HPDE6-E6E7 (cell line): Measurements from ENCODE around the gene RARRES2.
A peak's percentile ranks its signal among the peaks of the same experiment; 100 is the strongest.

Experiments used
- DNase-seq: peaks from one replicate; pipeline ENCODE4 v3.0.0; 2011; ENCODE audit warnings: missing footprints; ENCODE audit errors: extremely low spot score

RARRES2 gene

DNA sequence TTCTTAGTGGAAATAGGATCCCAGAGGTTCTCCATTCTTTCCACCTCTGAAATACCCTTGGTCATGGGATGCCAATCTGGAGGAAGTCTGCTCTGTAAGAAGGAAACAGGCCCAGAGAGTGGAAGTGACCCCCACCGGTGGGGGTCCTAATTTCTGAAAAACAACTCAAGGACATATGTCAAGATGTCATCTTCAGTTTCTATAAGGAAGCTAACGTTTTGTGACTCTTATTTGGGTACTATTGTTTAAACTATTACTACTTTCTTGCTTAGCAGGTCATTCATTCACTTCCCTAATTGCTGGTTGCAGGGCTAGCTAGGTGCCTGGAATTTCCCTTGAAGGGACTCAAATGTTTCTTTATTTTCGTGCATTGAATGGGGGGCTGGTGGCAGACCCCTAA lies 35.8 kb upstream of the RARRES2 start:
- DNase-seq: no peak

- DNase-seq: no peak
Observed at GRCh38 chr7:150376560-150376959, 35.1 kb upstream of the RARRES2 start.

GRCh38 chr7:150375662-150376521 lies 34.5 kb upstream of the RARRES2 start:
- no peak for DNase-seq

GRCh38 chr7:150374472-150374871 lies 33.0 kb upstream of the RARRES2 start:
- no peak for DNase-seq

DNA sequence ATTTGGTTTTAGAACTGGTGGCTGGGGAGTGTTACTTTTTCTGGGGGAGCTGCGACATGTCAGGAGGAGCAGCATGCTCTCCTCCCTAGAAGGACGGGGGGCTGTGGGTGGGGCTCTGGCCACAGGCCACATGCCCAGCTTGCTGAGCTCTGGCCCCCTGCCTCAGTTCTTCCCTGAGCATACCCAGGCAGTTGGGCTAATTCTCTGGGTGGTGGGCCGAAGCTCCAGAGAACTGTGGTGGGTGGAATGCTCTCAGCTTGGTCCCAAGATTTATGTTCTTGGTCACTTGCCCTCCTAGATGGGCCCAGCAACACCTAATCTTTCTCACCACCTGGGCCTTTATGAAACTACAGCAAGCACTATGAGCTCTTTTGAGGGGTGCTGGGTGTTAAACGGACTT lies 32.6 kb upstream of the RARRES2 start:
- DNase-seq: no peak

GRCh38 chr7:150373049-150373801 lies 31.8 kb upstream of the RARRES2 start:
- no peak for DNase-seq

- DNase-seq: no peak
Observed at GRCh38 chr7:150372271-150373048, 31.0 kb upstream of the RARRES2 start.

GRCh38 chr7:150371996-150372270 lies 30.5 kb upstream of the RARRES2 start:
- DNase-seq: no peak

DNA sequence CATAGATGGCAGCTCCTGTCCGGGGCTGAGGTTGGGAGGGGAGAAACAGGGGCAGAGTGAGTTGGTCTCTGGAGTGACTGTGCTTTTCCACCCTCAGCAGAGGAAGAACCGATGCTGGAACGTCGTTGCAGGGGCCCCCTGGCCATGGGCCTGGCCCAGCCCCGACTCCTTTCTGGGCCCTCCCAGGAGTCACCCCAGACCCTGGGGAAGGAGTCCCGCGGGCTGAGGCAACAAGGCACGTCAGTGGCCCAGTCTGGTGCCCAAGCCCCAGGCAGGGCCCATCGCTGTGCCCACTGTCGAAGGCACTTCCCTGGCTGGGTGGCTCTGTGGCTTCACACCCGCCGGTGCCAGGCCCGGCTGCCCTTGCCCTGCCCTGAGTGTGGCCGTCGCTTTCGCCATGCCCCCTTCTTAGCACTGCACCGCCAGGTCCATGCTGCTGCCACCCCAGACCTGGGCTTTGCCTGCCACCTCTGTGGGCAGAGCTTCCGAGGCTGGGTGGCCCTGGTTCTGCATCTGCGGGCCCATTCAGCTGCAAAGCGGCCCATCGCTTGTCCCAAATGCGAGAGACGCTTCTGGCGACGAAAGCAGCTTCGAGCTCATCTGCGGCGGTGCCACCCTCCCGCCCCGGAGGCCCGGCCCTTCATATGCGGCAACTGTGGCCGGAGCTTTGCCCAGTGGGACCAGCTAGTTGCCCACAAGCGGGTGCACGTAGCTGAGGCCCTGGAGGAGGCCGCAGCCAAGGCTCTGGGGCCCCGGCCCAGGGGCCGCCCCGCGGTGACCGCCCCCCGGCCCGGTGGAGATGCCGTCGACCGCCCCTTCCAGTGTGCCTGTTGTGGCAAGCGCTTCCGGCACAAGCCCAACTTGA lies 29.9 kb upstream of the RARRES2 start:
- DNase-seq: no peak

- DNase-seq: no peak
Observed at GRCh38 chr7:150370612-150371071, 29.2 kb upstream of the RARRES2 start.

DNA sequence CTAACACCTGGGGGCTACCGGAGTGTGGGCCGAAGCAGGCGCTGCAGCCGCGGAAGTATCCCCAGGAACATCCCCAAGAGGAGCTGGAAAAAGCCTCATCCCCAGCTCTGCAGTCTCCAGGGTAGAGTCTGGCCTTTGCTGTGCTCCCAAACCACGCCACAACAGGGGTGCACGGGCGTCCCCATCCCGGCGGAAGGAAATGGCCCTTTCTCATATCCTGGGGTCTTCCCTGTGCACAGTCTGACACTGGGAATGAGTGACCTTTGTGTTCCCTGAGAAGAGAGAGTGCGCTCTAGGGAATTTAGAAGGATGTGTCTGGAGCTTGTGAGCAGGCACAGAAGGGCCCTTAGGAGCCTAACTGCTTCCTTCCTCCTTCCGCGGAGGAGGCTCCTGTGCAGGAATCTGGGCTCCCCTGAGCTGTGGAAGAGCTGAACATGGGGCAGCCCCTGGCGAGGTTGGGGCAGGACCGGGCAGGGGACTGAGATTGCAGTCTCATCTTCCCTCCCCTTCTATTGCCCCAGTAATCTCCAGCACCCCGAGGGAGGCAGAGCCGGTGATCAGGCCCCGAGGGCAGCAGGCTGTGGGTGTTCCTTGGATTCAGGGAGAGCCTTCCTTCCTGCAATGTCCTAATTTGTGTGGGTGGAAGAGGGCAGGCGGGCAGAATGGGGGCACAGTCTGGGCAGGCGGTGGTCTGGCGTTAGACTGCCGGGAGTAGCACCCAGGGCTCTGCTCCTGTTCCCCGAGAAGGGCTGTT lies 28.5 kb upstream of the RARRES2 start:
- no peak for DNase-seq

- no peak for DNase-seq
Observed at GRCh38 chr7:150368884-150369747, 27.7 kb upstream of the RARRES2 start.

- DNase-seq: peak; percentile 47
Observed at GRCh38 chr7:150368096-150368883, 26.9 kb upstream of the RARRES2 start, which contains the start of gene REPIN1. Gene REPIN1, plus strand, starts transcription at chr7:150368822. Its CDS starts 890 bp downstream, at chr7:150369712.

DNA sequence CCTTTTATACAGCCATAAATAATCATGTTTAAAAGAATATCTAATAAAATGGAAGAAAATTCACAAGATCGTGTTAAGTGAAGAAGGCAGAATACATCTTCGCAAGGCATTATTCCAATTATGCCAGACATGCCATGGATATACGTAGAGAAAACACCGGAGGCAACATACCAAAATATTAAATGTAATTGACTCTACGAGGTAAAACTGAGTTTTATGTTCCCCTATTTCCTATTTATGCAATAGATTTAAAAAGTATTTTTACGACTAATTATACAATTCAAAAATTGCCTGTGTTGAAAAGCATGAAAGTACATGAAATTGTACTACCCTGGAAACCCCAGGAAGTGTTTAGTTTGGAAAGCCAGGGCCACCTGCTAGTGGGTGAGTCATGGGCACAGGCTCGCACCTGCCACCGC lies 26.3 kb upstream of the RARRES2 start:
- peak; percentile 76 for DNase-seq

DNA sequence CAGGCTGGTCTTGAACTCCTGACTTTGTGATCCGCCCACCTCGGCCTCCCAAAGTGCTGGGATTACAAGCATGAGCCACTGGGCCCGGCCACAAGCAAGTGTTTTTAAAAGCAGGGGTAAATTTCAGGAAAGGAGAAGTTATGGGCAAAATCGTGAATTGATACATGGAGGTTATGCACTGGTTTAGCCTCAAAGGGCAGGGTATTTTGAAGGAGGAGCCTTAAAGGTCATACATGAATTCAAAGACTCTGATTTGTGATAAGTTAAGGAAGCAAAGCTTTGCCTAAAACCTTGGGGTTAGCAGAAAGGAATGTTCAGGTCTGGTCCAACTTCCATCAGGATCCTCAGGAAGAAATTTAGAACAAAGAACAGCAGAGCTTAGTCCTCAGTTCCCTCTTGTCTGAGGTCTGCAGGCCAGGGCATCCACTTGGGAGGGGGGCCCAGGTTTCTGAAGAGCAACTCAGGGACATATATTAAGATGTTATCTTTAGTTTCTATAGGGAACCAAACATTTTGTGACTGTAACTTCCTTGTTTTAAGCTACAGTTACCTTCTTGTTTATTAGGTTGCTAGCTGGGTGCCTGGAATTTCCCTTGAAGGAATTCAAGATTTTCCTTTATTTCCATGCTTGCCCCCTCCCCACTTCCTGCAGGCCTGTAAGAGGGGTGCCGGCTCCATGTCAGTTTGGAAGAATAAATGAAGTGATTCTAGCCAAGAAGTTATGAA lies 24.4 kb upstream of the RARRES2 start:
- no peak for DNase-seq

GRCh38 chr7:150365194-150365593 lies 23.8 kb upstream of the RARRES2 start:
- no peak for DNase-seq

GRCh38 chr7:150363872-150364271 lies 22.4 kb upstream of the RARRES2 start:
- DNase-seq: no peak

- no peak for DNase-seq
Observed at GRCh38 chr7:150363370-150363769, 21.9 kb upstream of the RARRES2 start.
